ENCODE results near the gene EFHC2. TPM values are rescaled to one million over a fixed set of nuclear protein-coding genes. Genes with fewer than 3 reads are reported as not detected.

EFHC2 gene
- total RNA-seq, 1 donor from 2014 or later = under 0.01 TPM

GRCh38 chrX:44147130-44147529 is 196.3 kb downstream of the EFHC2 start:
- Histone ChIP-seq H3K27me3 (ENCODE audit: control insufficient read depth in 3 of 3, insufficient read depth in 3 of 3, low read length in 3 of 3) (no peaks in the 10 kb centered on the region), H3K36me3 (ENCODE audit: control insufficient read depth in 3 of 3, insufficient read depth in 3 of 3, low read length in 3 of 3) (no peaks in the 10 kb centered on the region), H3K9me3 (ENCODE audit: control insufficient read depth in 3 of 3, low read length in 3 of 3) (no peaks in the 10 kb centered on the region), H3K27ac (ENCODE audit: low read depth, low read length) (no peak overlapping the region), H3K4me3 (ENCODE audit: low read length in 3 of 3) (no peak overlapping the region), H3K4me1 (ENCODE audit: control insufficient read depth in 3 of 3, insufficient read depth in 3 of 3, low read length in 3 of 3) (no peaks in the 10 kb centered on the region), H3K9ac (ENCODE audit: low read depth in 1 of 3, low read length in 3 of 3) (no peak overlapping the region)

DNA sequence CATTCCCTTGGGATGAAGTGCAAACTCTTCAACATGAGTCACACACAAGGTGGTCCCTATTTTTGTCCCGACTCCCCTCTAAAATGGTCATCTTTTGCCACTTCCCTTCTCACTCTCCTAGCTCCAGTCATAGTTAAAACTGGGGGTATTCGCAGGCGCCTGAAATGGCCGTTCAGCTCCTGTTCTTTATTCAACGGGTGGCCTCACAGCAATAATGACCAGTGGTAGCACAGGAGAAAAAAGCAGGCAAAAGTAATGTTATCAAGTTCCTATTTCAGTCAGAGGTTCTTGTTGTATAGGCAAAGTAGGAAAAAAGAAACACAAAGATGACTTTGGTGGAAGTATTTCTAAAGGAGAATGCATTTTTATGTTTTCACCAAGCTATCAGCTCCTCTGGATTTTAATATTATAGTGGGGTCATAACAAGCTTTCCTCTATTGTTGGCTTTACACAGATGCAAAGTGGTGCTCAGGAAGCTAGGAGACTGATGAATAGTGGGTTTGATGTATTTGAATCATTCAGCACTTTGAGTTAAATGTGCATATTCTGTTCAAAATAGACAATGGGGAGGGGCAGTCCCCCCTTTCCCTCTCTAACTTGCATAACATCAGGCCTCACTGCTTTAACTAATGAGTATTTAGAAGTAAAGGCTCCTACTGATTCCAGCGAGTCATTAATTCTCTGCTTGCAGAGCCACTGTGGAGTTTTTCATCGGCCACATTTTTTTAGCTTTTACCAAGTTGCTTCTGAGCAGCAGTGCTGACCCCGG is 199.1 kb downstream of the EFHC2 start:
- Histone ChIP-seq H3K36me3 (ENCODE audit: control insufficient read depth in 3 of 3, insufficient read depth in 3 of 3, low read length in 3 of 3) (no peaks in the 10 kb centered on the region), H3K27ac (ENCODE audit: low read depth, low read length) (no peak overlapping the region), H3K4me1 (ENCODE audit: control insufficient read depth in 3 of 3, insufficient read depth in 3 of 3, low read length in 3 of 3) (no peaks in the 10 kb centered on the region), H3K9me3 (ENCODE audit: control insufficient read depth in 3 of 3, low read length in 3 of 3) (no peaks in the 10 kb centered on the region), H3K9ac (ENCODE audit: low read depth in 1 of 3, low read length in 3 of 3) (no peak overlapping the region), H3K27me3 (ENCODE audit: control insufficient read depth in 3 of 3, insufficient read depth in 3 of 3, low read length in 3 of 3) (no peaks in the 10 kb centered on the region), H3K4me3 (ENCODE audit: low read length in 3 of 3) (no peak overlapping the region)

- Histone ChIP-seq H3K4me1 (ENCODE audit: control insufficient read depth in 3 of 3, insufficient read depth in 3 of 3, low read length in 3 of 3) (no peaks in the 10 kb centered on the region), H3K4me3 (ENCODE audit: low read length in 3 of 3) (no peak overlapping the region), H3K9me3 (ENCODE audit: control insufficient read depth in 3 of 3, low read length in 3 of 3) (peaks cover 0 to 3% (median 0%) of the 10 kb centered on the region in 3 donors), H3K27ac (ENCODE audit: low read depth, low read length) (no peak overlapping the region), H3K9ac (ENCODE audit: low read depth in 1 of 3, low read length in 3 of 3) (no peak overlapping the region), H3K36me3 (ENCODE audit: control insufficient read depth in 3 of 3, insufficient read depth in 3 of 3, low read length in 3 of 3) (no peaks in the 10 kb centered on the region), H3K27me3 (ENCODE audit: control insufficient read depth in 3 of 3, insufficient read depth in 3 of 3, low read length in 3 of 3) (no peaks in the 10 kb centered on the region)
Observed at GRCh38 chrX:44143061-44143602, 200.3 kb downstream of the EFHC2 start.

- no peak overlapping the region for H3K27ac ChIP-seq (ENCODE audit: low read depth, low read length)
- H3K9ac ChIP-seq (ENCODE audit: low read depth in 1 of 3, low read length in 3 of 3) = no peak overlapping the region
- no peaks in the 10 kb centered on the region for H3K36me3 ChIP-seq (ENCODE audit: control insufficient read depth in 3 of 3, insufficient read depth in 3 of 3, low read length in 3 of 3)
- H3K27me3 ChIP-seq (ENCODE audit: control insufficient read depth in 3 of 3, insufficient read depth in 3 of 3, low read length in 3 of 3) = peaks cover 0 to 4% (median 0%) of the 10 kb centered on the region in 3 donors
- H3K4me1 ChIP-seq (ENCODE audit: control insufficient read depth in 3 of 3, insufficient read depth in 3 of 3, low read length in 3 of 3) = no peaks in the 10 kb centered on the region
- H3K4me3 ChIP-seq (ENCODE audit: low read length in 3 of 3) = no peak overlapping the region
- H3K9me3 ChIP-seq (ENCODE audit: control insufficient read depth in 3 of 3, low read length in 3 of 3) = no peaks in the 10 kb centered on the region
Observed at GRCh38 chrX:44130189-44130588, 213.3 kb downstream of the EFHC2 start.

GRCh38 chrX:44113337-44113736 is 230.1 kb downstream of the EFHC2 start:
- H3K27me3 ChIP-seq (ENCODE audit: control insufficient read depth in 3 of 3, insufficient read depth in 3 of 3, low read length in 3 of 3) = peaks cover 0 to 2% (median 0%) of the 10 kb centered on the region in 3 donors
- H3K9me3 ChIP-seq (ENCODE audit: control insufficient read depth in 3 of 3, low read length in 3 of 3) = no peaks in the 10 kb centered on the region
- H3K4me3 ChIP-seq (ENCODE audit: low read length in 3 of 3) = no peak overlapping the region
- H3K4me1 ChIP-seq (ENCODE audit: control insufficient read depth in 3 of 3, insufficient read depth in 3 of 3, low read length in 3 of 3) = no peaks in the 10 kb centered on the region
- H3K36me3 ChIP-seq (ENCODE audit: control insufficient read depth in 3 of 3, insufficient read depth in 3 of 3, low read length in 3 of 3) = no peaks in the 10 kb centered on the region
- no peak overlapping the region for H3K9ac ChIP-seq (ENCODE audit: low read depth in 1 of 3, low read length in 3 of 3)
- no peak overlapping the region for H3K27ac ChIP-seq (ENCODE audit: low read depth, low read length)

DNA sequence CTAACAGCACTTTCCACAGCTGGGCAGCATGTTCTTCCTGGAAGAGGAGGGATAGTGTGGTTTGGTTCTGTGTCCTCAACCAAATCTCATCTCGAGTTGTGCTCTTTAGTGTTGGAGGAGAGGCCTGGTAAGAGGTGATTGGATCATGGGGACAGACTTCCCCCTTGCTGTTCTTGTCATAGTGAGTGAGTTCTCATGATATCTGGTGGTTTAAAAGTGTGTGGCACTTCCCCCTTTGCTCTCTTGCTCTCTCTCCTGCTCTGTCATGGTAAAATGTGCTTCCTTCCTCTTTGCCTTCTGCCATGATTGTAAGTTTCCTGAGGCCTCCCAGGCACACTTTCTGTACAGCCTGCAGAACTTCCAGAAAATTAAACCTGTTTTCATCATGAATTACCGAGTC is 236.6 kb downstream of the EFHC2 start:
- H3K9ac ChIP-seq (ENCODE audit: low read depth in 1 of 3, low read length in 3 of 3) = no peak overlapping the region
- H3K4me1 ChIP-seq (ENCODE audit: control insufficient read depth in 3 of 3, insufficient read depth in 3 of 3, low read length in 3 of 3) = no peaks in the 10 kb centered on the region
- H3K27me3 ChIP-seq (ENCODE audit: control insufficient read depth in 3 of 3, insufficient read depth in 3 of 3, low read length in 3 of 3) = peaks cover 0 to 2% (median 0%) of the 10 kb centered on the region in 3 donors
- no peak overlapping the region for H3K4me3 ChIP-seq (ENCODE audit: low read length in 3 of 3)
- H3K27ac ChIP-seq (ENCODE audit: low read depth, low read length) = no peak overlapping the region
- H3K9me3 ChIP-seq (ENCODE audit: control insufficient read depth in 3 of 3, low read length in 3 of 3) = peaks cover 0 to 7% (median 0%) of the 10 kb centered on the region in 3 donors
- H3K36me3 ChIP-seq (ENCODE audit: control insufficient read depth in 3 of 3, insufficient read depth in 3 of 3, low read length in 3 of 3) = no peaks in the 10 kb centered on the region

- H3K36me3 ChIP-seq (ENCODE audit: control insufficient read depth in 3 of 3, insufficient read depth in 3 of 3, low read length in 3 of 3) = no peaks in the 10 kb centered on the region
- no peak overlapping the region for H3K4me3 ChIP-seq (ENCODE audit: low read length in 3 of 3)
- no peak overlapping the region for H3K27ac ChIP-seq (ENCODE audit: low read depth, low read length)
- peaks cover 0 to 7% (median 0%) of the 10 kb centered on the region in 3 donors for H3K9me3 ChIP-seq (ENCODE audit: control insufficient read depth in 3 of 3, low read length in 3 of 3)
- no peaks in the 10 kb centered on the region for H3K4me1 ChIP-seq (ENCODE audit: control insufficient read depth in 3 of 3, insufficient read depth in 3 of 3, low read length in 3 of 3)
- H3K27me3 ChIP-seq (ENCODE audit: control insufficient read depth in 3 of 3, insufficient read depth in 3 of 3, low read length in 3 of 3) = peaks cover 0 to under 1% (median 0%) of the 10 kb centered on the region in 3 donors
- no peak overlapping the region for H3K9ac ChIP-seq (ENCODE audit: low read depth in 1 of 3, low read length in 3 of 3)
Observed at GRCh38 chrX:44105228-44105913, 238.1 kb downstream of the EFHC2 start.

DNA sequence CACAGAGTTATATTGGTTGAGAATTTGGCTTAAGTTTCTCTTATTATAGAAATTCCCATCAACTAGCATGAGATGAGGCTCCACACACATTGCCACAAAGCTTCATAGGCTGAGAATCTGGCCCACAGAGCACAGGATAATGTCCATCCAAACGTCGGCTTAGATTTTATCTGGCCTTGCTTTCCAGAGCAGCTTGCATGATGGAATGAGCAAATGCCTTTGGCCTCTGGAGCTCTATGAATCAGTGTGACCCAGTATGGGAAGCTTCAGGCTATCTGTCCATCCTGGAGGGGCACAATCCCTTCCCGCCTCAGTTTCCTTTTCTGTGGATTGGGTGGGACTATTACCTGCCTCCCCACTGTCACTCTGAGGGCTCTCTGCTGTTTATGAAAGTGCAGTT is 238.8 kb downstream of the EFHC2 start:
- H3K4me3 ChIP-seq (ENCODE audit: low read length in 3 of 3) = no peak overlapping the region
- H3K27me3 ChIP-seq (ENCODE audit: control insufficient read depth in 3 of 3, insufficient read depth in 3 of 3, low read length in 3 of 3) = no peaks in the 10 kb centered on the region
- H3K36me3 ChIP-seq (ENCODE audit: control insufficient read depth in 3 of 3, insufficient read depth in 3 of 3, low read length in 3 of 3) = no peaks in the 10 kb centered on the region
- H3K27ac ChIP-seq (ENCODE audit: low read depth, low read length) = no peak overlapping the region
- no peak overlapping the region for H3K9ac ChIP-seq (ENCODE audit: low read depth in 1 of 3, low read length in 3 of 3)
- peaks cover 0 to 9% (median 0%) of the 10 kb centered on the region in 3 donors for H3K9me3 ChIP-seq (ENCODE audit: control insufficient read depth in 3 of 3, low read length in 3 of 3)
- H3K4me1 ChIP-seq (ENCODE audit: control insufficient read depth in 3 of 3, insufficient read depth in 3 of 3, low read length in 3 of 3) = no peaks in the 10 kb centered on the region

GRCh38 chrX:44101281-44101680 is 242.2 kb downstream of the EFHC2 start:
- Histone ChIP-seq H3K9ac (ENCODE audit: low read depth in 1 of 3, low read length in 3 of 3) (no peak overlapping the region), H3K27ac (ENCODE audit: low read depth, low read length) (no peak overlapping the region), H3K4me3 (ENCODE audit: low read length in 3 of 3) (no peak overlapping the region), H3K27me3 (ENCODE audit: control insufficient read depth in 3 of 3, insufficient read depth in 3 of 3, low read length in 3 of 3) (no peaks in the 10 kb centered on the region), H3K36me3 (ENCODE audit: control insufficient read depth in 3 of 3, insufficient read depth in 3 of 3, low read length in 3 of 3) (no peaks in the 10 kb centered on the region), H3K9me3 (ENCODE audit: control insufficient read depth in 3 of 3, low read length in 3 of 3) (peaks cover 0 to 5% (median 0%) of the 10 kb centered on the region in 3 donors), H3K4me1 (ENCODE audit: control insufficient read depth in 3 of 3, insufficient read depth in 3 of 3, low read length in 3 of 3) (no peaks in the 10 kb centered on the region)

- Histone ChIP-seq H3K4me1 (ENCODE audit: control insufficient read depth in 3 of 3, insufficient read depth in 3 of 3, low read length in 3 of 3) (no peaks in the 10 kb centered on the region), H3K27me3 (ENCODE audit: control insufficient read depth in 3 of 3, insufficient read depth in 3 of 3, low read length in 3 of 3) (no peaks in the 10 kb centered on the region), H3K4me3 (ENCODE audit: low read length in 3 of 3) (no peak overlapping the region), H3K9ac (ENCODE audit: low read depth in 1 of 3, low read length in 3 of 3) (no peak overlapping the region), H3K9me3 (ENCODE audit: control insufficient read depth in 3 of 3, low read length in 3 of 3) (peaks cover 0 to 2% (median 0%) of the 10 kb centered on the region in 3 donors), H3K27ac (ENCODE audit: low read depth, low read length) (no peak overlapping the region), H3K36me3 (ENCODE audit: control insufficient read depth in 3 of 3, insufficient read depth in 3 of 3, low read length in 3 of 3) (no peaks in the 10 kb centered on the region)
Observed at GRCh38 chrX:44099366-44099765, 244.1 kb downstream of the EFHC2 start.

Measured in skeletal muscle tissue (tissue), 4 donors.